Activated CD8-positive, alpha-beta T cell treated with anti-CD3 and anti-CD28 coated beads for 36 hours (primary cell): ENCODE measurements around the gene TEKT2. TPM values are rescaled to one million over a fixed set of nuclear protein-coding genes. Genes with fewer than 3 reads are reported as not detected.

Source experiments
- ATAC-seq: fragments of 200-7000 bp; cut with Tn5 transposase; one replicate; pipeline ENCODE4 v1.10.0; 2021; ENCODE audit warnings: mild to moderate bottlenecking, moderate library complexity
- CTCF ChIA-PET: fragments of 350-600 bp; sonication (Branson Sonifier 250); formaldehyde crosslinking; loops from one replicate; lab custom pipeline; 2021; ENCODE audit warnings: antibody characterized with exemption; lab: Charles Lee
- POLR2A ChIA-PET: fragments of 350-600 bp; sonication (Branson Sonifier 250); formaldehyde crosslinking; loops from one replicate; lab custom pipeline; 2021; ENCODE audit warnings: antibody characterized with exemption; lab: Charles Lee
- DNase-seq: peaks from one replicate; pipeline ENCODE4 v3.0.0-alpha.2; 2020
- H3K27ac Mint-ChIP-seq: one replicate; pipeline ENCODE4 v1.8.0; 2021; ENCODE audit warnings: mild to moderate bottlenecking, mixed read lengths
- H3K27me3 Mint-ChIP-seq: one replicate; pipeline ENCODE4 v1.8.0; 2021; ENCODE audit warnings: mixed read lengths
- H3K36me3 Mint-ChIP-seq: one replicate; pipeline ENCODE4 v1.8.0; 2021; ENCODE audit warnings: low read depth, mixed read lengths
- H3K4me1 Mint-ChIP-seq: one replicate; pipeline ENCODE4 v1.8.0; 2021; ENCODE audit warnings: low read depth, mixed read lengths
- H3K4me3 Mint-ChIP-seq: one replicate; pipeline ENCODE4 v1.8.0; 2021; ENCODE audit warnings: mild to moderate bottlenecking, moderate library complexity, mixed read lengths
- H3K9me3 Mint-ChIP-seq: one replicate; pipeline ENCODE4 v1.8.0; 2021; ENCODE audit warnings: mixed read lengths
- intact Hi-C: fragments of 100-400 bp; cut with micrococcal nuclease; formaldehyde crosslinking; loops from one replicate; pipeline ENCODE4 v1.10.0; 2022
- total RNA-seq, 2 experiments: library from RNA; stranded (reverse); gene quantifications; one replicate each; pipeline ENCODE4 v1.2.3, GENCODE V29; 2021
- TF ChIP-seq, protein P1 (sequence below): fragments of 200-600 bp; IDR thresholded peaks from one replicate; pipeline ENCODE4 v1.8.0; 2022; ENCODE audit warnings: antibody characterized with exemption, mild to moderate bottlenecking

Gene TEKT2
- total RNA-seq, 2 experiments from 2014 or later, result 0.20 to 0.34 TPM

DNA sequence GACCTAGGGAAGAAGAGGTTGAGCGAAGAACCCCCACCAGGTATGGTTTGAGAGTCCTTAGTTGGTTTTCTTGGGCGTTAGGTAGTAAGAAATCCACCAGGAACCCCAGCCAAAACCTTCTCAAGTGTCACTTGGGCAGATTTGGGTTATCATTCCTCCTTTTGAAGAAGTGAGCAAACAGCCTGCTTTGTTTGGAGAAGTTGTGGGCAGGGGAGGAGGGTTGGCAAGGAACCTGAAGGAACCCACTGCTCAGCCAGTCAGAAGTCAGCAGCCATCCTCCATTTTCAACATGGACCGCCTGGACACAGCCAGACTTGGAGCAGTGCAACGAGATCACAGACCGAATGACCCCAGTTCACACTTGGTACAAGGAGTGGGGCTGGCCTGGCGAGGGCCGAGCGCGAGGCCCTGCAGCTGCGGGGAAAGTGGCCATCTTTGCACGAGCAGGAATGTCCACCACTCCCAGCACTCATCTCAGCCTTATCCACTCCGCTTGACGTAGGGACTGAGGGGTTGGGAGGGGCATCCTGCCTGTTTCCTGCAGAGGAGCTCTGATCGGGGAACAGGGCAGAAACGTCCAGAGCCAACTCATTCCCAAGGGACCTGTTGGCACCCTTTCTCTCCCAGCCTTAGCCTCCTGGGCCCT lies 12.0 kb downstream of the TEKT2 start:
- TF ChIP-seq, protein P1, sequence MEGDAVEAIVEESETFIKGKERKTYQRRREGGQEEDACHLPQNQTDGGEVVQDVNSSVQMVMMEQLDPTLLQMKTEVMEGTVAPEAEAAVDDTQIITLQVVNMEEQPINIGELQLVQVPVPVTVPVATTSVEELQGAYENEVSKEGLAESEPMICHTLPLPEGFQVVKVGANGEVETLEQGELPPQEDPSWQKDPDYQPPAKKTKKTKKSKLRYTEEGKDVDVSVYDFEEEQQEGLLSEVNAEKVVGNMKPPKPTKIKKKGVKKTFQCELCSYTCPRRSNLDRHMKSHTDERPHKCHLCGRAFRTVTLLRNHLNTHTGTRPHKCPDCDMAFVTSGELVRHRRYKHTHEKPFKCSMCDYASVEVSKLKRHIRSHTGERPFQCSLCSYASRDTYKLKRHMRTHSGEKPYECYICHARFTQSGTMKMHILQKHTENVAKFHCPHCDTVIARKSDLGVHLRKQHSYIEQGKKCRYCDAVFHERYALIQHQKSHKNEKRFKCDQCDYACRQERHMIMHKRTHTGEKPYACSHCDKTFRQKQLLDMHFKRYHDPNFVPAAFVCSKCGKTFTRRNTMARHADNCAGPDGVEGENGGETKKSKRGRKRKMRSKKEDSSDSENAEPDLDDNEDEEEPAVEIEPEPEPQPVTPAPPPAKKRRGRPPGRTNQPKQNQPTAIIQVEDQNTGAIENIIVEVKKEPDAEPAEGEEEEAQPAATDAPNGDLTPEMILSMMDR, result no peak
- intact Hi-C loops, result loop anchor here (10.0 kb wide), 1 partner anchor 189 kb away; no protein-coding TSS in a partner anchor
- CTCF ChIA-PET, result interaction anchor here (1.2 to 6.9 kb wide), 4 partner anchors 11 to 46 kb away, joined by 3 to 71 read pairs (median 4); no protein-coding TSS in a partner anchor
- Mint-ChIP-seq H3K36me3 (peaks cover 11% of the 10 kb centered on the region), H3K27me3 (no peaks in the 10 kb centered on the region), H3K9me3 (no peaks in the 10 kb centered on the region), H3K4me1 (peaks cover 6% of the 10 kb centered on the region), H3K27ac (no peak overlapping the region), H3K4me3 (no peak overlapping the region)
- POLR2A ChIA-PET, result interaction anchor here (1.1 kb wide), 1 partner anchor 129 kb away, joined by 6 read pairs; no protein-coding TSS in a partner anchor
- DNase-seq (no peak), ATAC-seq (no peak)

DNA sequence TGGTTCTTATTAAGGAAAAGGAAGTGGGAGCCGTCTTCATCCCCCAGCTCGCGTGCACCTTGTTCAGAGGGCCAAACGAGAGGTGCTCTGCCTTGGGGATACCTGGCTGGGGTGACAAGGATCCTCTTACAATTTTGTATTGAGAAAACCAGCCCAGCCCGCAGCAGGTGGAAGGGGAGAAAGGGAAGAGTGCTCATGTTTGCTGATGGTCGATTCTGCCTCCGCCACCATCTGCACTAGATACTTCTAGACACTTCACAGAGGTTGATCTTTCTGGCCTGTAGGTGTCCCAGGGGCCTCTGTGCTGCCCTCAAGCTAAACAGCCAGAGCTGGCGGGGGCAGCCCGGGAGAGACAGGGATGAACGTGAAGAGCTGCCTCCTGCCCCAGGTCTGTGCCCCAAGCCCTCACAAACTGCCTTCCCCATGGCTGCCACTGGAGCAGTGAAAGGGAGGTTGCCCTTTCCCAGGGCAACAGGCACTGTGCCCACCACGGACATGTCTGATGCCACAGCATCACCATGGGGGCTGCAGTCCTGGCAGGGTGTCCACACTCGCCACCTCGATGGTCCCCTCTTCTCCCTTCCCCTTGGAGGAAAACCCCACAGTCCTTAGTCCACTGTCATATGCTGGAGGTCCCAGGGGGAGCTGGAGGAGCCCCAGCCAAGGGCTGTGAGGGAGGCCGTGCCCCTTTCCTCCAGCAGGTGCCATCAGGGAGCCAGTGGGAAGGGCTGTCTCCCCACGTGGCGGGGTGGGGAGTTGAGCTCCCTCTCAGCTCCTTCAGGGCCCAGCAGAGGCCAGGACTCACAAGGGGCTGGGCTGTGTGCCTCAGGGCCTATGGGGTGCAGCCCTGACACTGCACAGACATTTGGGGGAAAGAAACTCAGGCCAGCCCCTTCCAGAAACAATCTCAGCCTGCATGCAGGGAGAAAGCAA lies 12.9 kb downstream of the TEKT2 start:
- peaks cover 6% of the 10 kb centered on the region for H3K4me1 Mint-ChIP-seq
- ChIA-PET POLR2A (no interaction called here), CTCF (interaction anchor here (1.2 to 6.9 kb wide), 5 partner anchors 22 to 91 kb away, joined by 3 to 71 read pairs (median 3); no protein-coding TSS in a partner anchor)
- H3K27me3 Mint-ChIP-seq, result no peaks in the 10 kb centered on the region
- TF ChIP-seq, protein P1, result no peak
- H3K27ac Mint-ChIP-seq, result peak overlapping the region; percentile 5
- DNase-seq (peak; percentile 32), ATAC-seq (peak; percentile 43)
- intact Hi-C loops, result loop anchor here (10.0 kb wide), 1 partner anchor 188 kb away; no protein-coding TSS in a partner anchor
- no peaks in the 10 kb centered on the region for H3K9me3 Mint-ChIP-seq
- no peak overlapping the region for H3K4me3 Mint-ChIP-seq
- H3K36me3 Mint-ChIP-seq, result peaks cover 7% of the 10 kb centered on the region

DNA sequence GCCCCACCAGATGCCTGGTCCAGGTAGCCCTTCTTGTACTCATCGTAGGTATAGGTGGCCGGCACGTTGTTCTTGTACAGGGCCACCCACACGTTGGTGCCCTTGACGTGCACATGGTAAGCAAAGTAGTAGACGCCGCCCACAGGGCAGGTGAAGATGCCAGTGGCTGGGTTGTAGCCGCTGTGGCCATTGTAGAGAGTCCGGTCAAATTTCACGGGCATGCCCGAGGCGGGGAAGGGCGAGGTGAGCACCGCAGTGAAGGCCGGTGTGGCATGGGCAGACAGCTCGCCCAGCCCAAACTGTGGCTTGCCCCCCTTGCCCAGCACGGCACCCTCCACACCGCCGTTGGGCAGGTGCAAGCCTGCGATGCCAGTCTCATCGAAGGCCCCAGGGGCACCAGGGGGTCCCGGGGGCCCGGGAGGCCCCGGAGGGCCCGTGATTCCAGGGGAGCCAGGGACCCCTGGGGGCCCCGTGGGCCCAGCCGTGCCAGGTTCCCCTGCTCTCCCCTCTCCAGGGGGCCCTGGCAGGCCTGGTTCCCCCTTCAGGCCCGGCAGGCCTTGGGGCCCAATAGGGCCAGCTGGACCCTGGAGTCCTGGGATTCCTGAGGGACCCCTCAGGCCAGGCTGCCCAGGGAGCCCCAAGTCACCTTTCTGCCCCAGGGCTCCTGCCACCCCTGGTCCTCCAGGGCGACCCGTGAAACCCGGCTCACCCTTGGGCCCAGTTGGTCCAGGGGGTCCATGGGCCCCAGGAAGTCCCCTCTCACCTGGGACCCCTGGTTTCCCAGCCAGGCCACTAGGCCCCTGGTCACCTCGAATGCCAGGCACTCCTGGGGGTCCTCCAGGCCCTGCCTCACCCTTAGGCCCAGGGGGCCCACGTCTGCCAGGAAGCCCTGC lies 14.0 kb downstream of the TEKT2 start:
- intact Hi-C loops, result loop anchor here (10.0 kb wide), 1 partner anchor 187 kb away; no protein-coding TSS in a partner anchor
- ATAC-seq (no peak), DNase-seq (no peak)
- Mint-ChIP-seq H3K27ac (no peak overlapping the region), H3K4me1 (peaks cover 6% of the 10 kb centered on the region), H3K9me3 (no peaks in the 10 kb centered on the region), H3K36me3 (peaks cover 4% of the 10 kb centered on the region), H3K27me3 (no peaks in the 10 kb centered on the region), H3K4me3 (no peak overlapping the region)
- TF ChIP-seq, protein P1, result no peak
- POLR2A ChIA-PET, result no interaction called here
- CTCF ChIA-PET, result interaction anchor here (1.2 to 6.9 kb wide), 6 partner anchors 20 to 90 kb away, joined by 3 to 71 read pairs (median 4); partner anchors contain the start of gene TRAPPC3

DNA sequence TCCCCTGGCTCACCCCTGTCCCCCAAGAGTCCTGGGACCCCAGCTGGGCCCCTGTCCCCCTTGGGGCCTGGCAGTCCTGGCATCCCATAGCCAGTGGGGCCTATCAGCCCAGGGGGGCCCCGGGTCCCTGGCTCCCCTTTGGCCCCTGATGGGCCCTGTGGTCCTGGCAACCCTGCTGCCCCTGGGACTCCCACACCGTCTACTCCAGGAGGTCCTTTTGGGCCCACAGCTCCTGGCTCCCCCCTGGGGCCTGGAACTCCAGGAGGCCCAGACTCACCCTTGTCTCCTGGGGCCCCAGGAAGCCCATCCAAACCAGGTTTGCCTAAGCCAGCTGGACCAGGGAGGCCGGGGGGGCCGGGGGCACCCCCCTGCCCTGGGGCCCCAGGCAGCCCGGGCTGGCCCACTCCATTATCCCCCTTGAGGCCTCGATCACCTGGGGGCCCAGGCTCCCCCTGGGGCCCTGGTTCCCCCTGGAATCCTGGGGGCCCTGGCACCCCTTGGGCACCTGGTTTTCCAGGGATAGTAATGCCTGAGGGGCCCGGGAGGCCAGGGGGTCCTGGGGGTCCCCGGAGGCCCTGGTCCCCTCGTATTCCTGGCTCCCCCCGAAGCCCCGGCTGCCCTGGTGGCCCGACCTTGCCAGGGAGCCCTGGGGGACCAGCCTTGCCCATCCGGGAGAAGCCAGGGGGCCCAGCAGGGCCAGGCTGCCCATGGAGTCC lies 14.9 kb downstream of the TEKT2 start:
- POLR2A ChIA-PET, result no interaction called here
- H3K9me3 Mint-ChIP-seq, result no peaks in the 10 kb centered on the region
- H3K36me3 Mint-ChIP-seq, result peaks cover under 1% of the 10 kb centered on the region
- peaks cover 6% of the 10 kb centered on the region for H3K4me1 Mint-ChIP-seq
- TF ChIP-seq, protein P1, result no peak
- no peak overlapping the region for H3K4me3 Mint-ChIP-seq
- DNase-seq, result no peak
- ATAC-seq, result no peak
- H3K27ac Mint-ChIP-seq, result no peak overlapping the region
- intact Hi-C loops, result loop anchor here (10.0 kb wide), 1 partner anchor 186 kb away; no protein-coding TSS in a partner anchor
- no peaks in the 10 kb centered on the region for H3K27me3 Mint-ChIP-seq
- CTCF ChIA-PET, result interaction anchor here (2.7 to 6.9 kb wide), 2 partner anchors 35 to 51 kb away, joined by 12 to 71 read pairs; partner anchors contain the start of gene TRAPPC3
